ENCODE data around the gene C16orf82.
"Not testable (repeated sequence)": the region's sequence is repeated elsewhere in the genome, so short reads cannot be mapped to it uniquely, and the experiment has no call there.

The C16orf82 gene

GRCh38 chr16:27058299-27058698 is 8.4 kb upstream of the C16orf82 start:
- Histone ChIP-seq H3K27me3 (ENCODE audit: insufficient read depth, insufficient read length) (no peaks in the 10 kb centered on the region), H3K9me3 (ENCODE audit: insufficient read depth, low read length) (no peaks in the 10 kb centered on the region), H3K4me1 (ENCODE audit: insufficient read depth, insufficient read length) (no peaks in the 10 kb centered on the region), H3K9ac (ENCODE audit: insufficient read length, low read depth) (no peak overlapping the region), H3K4me3 (ENCODE audit: insufficient read length, low read depth) (no peak overlapping the region), H3K36me3 (ENCODE audit: insufficient read depth, insufficient read length, low read length) (no peaks in the 10 kb centered on the region)
- no peak for TF ChIP-seq YY1 (IDR thresholded peaks at IDR 0.05; ENCODE audit: insufficient read depth, insufficient read length)
- TF ChIP-seq ZNF274 (IDR thresholded peaks at IDR 0.05; ENCODE audit: low read depth, low read length), result no peak
- no peak for TF ChIP-seq SUZ12 (IDR thresholded peaks at IDR 0.05; ENCODE audit: extremely low read depth, insufficient read depth, insufficient read length)
- DNase-seq (ENCODE audit: low read depth, low spot score), result no peak

- Histone ChIP-seq H3K36me3 (ENCODE audit: insufficient read depth, insufficient read length, low read length) (no peaks in the 10 kb centered on the region), H3K4me3 (ENCODE audit: insufficient read length, low read depth) (no peak overlapping the region), H3K9ac (ENCODE audit: insufficient read length, low read depth) (no peak overlapping the region), H3K9me3 (ENCODE audit: insufficient read depth, low read length) (no peaks in the 10 kb centered on the region; the same call in 1 of the 2 replicates), H3K4me1 (ENCODE audit: insufficient read depth, insufficient read length) (peaks cover 5% of the 10 kb centered on the region), H3K27me3 (ENCODE audit: insufficient read depth, insufficient read length) (no peaks in the 10 kb centered on the region)
- DNase-seq (ENCODE audit: low read depth, low spot score), result no peak
- TF ChIP-seq ZNF274 (IDR thresholded peaks at IDR 0.05; ENCODE audit: low read depth, low read length) (no peak), YY1 (IDR thresholded peaks at IDR 0.05; ENCODE audit: insufficient read depth, insufficient read length) (no peak), SUZ12 (IDR thresholded peaks at IDR 0.05; ENCODE audit: extremely low read depth, insufficient read depth, insufficient read length) (no peak)
Observed at GRCh38 chr16:27070776-27071175, 4.0 kb downstream of the C16orf82 start.

- H3K36me3 ChIP-seq (ENCODE audit: insufficient read depth, insufficient read length, low read length), result no peaks in the 10 kb centered on the region
- no peaks in the 10 kb centered on the region; the same call in 1 of the 2 replicates for H3K9me3 ChIP-seq (ENCODE audit: insufficient read depth, low read length)
- no peak for DNase-seq (ENCODE audit: low read depth, low spot score)
- H3K27me3 ChIP-seq (ENCODE audit: insufficient read depth, insufficient read length), result no peaks in the 10 kb centered on the region
- TF ChIP-seq YY1 (IDR thresholded peaks at IDR 0.05; ENCODE audit: insufficient read depth, insufficient read length) (no peak), SUZ12 (IDR thresholded peaks at IDR 0.05; ENCODE audit: extremely low read depth, insufficient read depth, insufficient read length) (no peak), ZNF274 (IDR thresholded peaks at IDR 0.05; ENCODE audit: low read depth, low read length) (no peak)
- H3K9ac ChIP-seq (ENCODE audit: insufficient read length, low read depth), result no peak overlapping the region
- H3K4me1 ChIP-seq (ENCODE audit: insufficient read depth, insufficient read length), result no peaks in the 10 kb centered on the region
- H3K4me3 ChIP-seq (ENCODE audit: insufficient read length, low read depth), result no peak overlapping the region
Observed at GRCh38 chr16:27073733-27074132, 7.0 kb downstream of the C16orf82 start.

- no peak for TF ChIP-seq ZNF274 (IDR thresholded peaks at IDR 0.05; ENCODE audit: low read depth, low read length)
- DNase-seq (ENCODE audit: low read depth, low spot score), result peak; percentile 64
- peaks cover 9% of the 10 kb centered on the region for H3K4me1 ChIP-seq (ENCODE audit: insufficient read depth, insufficient read length)
- peak overlapping the region; percentile 22 for H3K9ac ChIP-seq (ENCODE audit: insufficient read length, low read depth)
- no peak overlapping the region for H3K4me3 ChIP-seq (ENCODE audit: insufficient read length, low read depth)
- no peaks in the 10 kb centered on the region for H3K27me3 ChIP-seq (ENCODE audit: insufficient read depth, insufficient read length)
- no peaks in the 10 kb centered on the region for H3K9me3 ChIP-seq (ENCODE audit: insufficient read depth, low read length)
- no peaks in the 10 kb centered on the region for H3K36me3 ChIP-seq (ENCODE audit: insufficient read depth, insufficient read length, low read length)
Observed at GRCh38 chr16:27080895-27081294, 14.2 kb downstream of the C16orf82 start.

GRCh38 chr16:27083861-27084261 is 17.1 kb downstream of the C16orf82 start:
- no peak overlapping the region for H3K9ac ChIP-seq (ENCODE audit: insufficient read length, low read depth)
- H3K27me3 ChIP-seq (ENCODE audit: insufficient read depth, insufficient read length), result no peaks in the 10 kb centered on the region
- H3K9me3 ChIP-seq (ENCODE audit: insufficient read depth, low read length), result no peaks in the 10 kb centered on the region
- peak overlapping the region; percentile 12 for H3K4me3 ChIP-seq (ENCODE audit: insufficient read length, low read depth)
- TF ChIP-seq YY1 (IDR thresholded peaks at IDR 0.05; ENCODE audit: insufficient read depth, insufficient read length) (no peak), ZNF274 (IDR thresholded peaks at IDR 0.05; ENCODE audit: low read depth, low read length) (no peak), SUZ12 (IDR thresholded peaks at IDR 0.05; ENCODE audit: extremely low read depth, insufficient read depth, insufficient read length) (no peak)
- peaks cover 9% of the 10 kb centered on the region for H3K4me1 ChIP-seq (ENCODE audit: insufficient read depth, insufficient read length)
- DNase-seq (ENCODE audit: low read depth, low spot score), result peak; percentile 8
- H3K36me3 ChIP-seq (ENCODE audit: insufficient read depth, insufficient read length, low read length), result no peaks in the 10 kb centered on the region

- no peak for DNase-seq (ENCODE audit: low read depth, low spot score)
- peaks cover 9% of the 10 kb centered on the region for H3K4me1 ChIP-seq (ENCODE audit: insufficient read depth, insufficient read length)
- no peak overlapping the region for H3K4me3 ChIP-seq (ENCODE audit: insufficient read length, low read depth)
- H3K9ac ChIP-seq (ENCODE audit: insufficient read length, low read depth), result no peak overlapping the region
- no peaks in the 10 kb centered on the region for H3K36me3 ChIP-seq (ENCODE audit: insufficient read depth, insufficient read length, low read length)
- no peaks in the 10 kb centered on the region for H3K9me3 ChIP-seq (ENCODE audit: insufficient read depth, low read length)
- TF ChIP-seq SUZ12 (IDR thresholded peaks at IDR 0.05; ENCODE audit: extremely low read depth, insufficient read depth, insufficient read length) (no peak), YY1 (IDR thresholded peaks at IDR 0.05; ENCODE audit: insufficient read depth, insufficient read length) (no peak), ZNF274 (IDR thresholded peaks at IDR 0.05; ENCODE audit: low read depth, low read length) (no peak)
- no peaks in the 10 kb centered on the region for H3K27me3 ChIP-seq (ENCODE audit: insufficient read depth, insufficient read length)
Observed at GRCh38 chr16:27084307-27085028, 17.7 kb downstream of the C16orf82 start.

- Histone ChIP-seq H3K4me3 (ENCODE audit: insufficient read length, low read depth) (no peak overlapping the region), H3K36me3 (ENCODE audit: insufficient read depth, insufficient read length, low read length) (no peaks in the 10 kb centered on the region), H3K9ac (ENCODE audit: insufficient read length, low read depth) (no peak overlapping the region), H3K4me1 (ENCODE audit: insufficient read depth, insufficient read length) (peaks cover 9% of the 10 kb centered on the region), H3K27me3 (ENCODE audit: insufficient read depth, insufficient read length) (no peaks in the 10 kb centered on the region), H3K9me3 (ENCODE audit: insufficient read depth, low read length) (no peaks in the 10 kb centered on the region)
- DNase-seq (ENCODE audit: low read depth, low spot score), result no peak
- TF ChIP-seq ZNF274 (IDR thresholded peaks at IDR 0.05; ENCODE audit: low read depth, low read length) (no peak), SUZ12 (IDR thresholded peaks at IDR 0.05; ENCODE audit: extremely low read depth, insufficient read depth, insufficient read length) (no peak), YY1 (IDR thresholded peaks at IDR 0.05; ENCODE audit: insufficient read depth, insufficient read length) (no peak)
Observed at GRCh38 chr16:27085182-27085581, 18.5 kb downstream of the C16orf82 start.

- H3K9ac ChIP-seq (ENCODE audit: insufficient read length, low read depth); H3K9me3 ChIP-seq (ENCODE audit: insufficient read depth, low read length); H3K4me3 ChIP-seq (ENCODE audit: insufficient read length, low read depth); H3K36me3 ChIP-seq (ENCODE audit: insufficient read depth, insufficient read length, low read length); H3K4me1 ChIP-seq (ENCODE audit: insufficient read depth, insufficient read length); DNase-seq (ENCODE audit: low read depth, low spot score); H3K27me3 ChIP-seq (ENCODE audit: insufficient read depth, insufficient read length): not testable (repeated sequence)
Observed at GRCh38 chr16:27086031-27086430, 19.3 kb downstream of the C16orf82 start.
